ENCODE measurements around the gene NEO1. TPM values are rescaled to one million over a fixed set of nuclear protein-coding genes. Genes with fewer than 3 reads are reported as not detected.

NEO1 gene
- polyA plus RNA-seq, 1 of the 3 experiments (the other 2 are of a cell fraction), result 13.1 TPM

DNA sequence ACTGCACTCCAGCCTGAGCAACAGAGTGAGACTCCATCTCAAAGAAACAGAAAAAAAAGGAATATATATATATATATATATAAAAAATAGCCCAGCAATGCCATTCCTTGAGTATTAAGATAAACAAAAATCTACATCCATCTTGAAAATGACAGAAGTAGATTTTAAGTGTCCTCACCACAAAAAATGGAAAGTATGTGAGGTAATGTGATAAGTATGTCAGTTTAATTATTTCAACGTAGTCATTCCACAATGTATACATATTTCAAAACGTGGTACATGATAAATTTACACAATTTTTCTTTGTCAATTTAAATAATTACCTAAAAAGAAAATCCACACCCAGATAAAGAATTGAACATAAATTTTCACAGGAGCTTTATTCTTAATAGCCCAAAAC is 261.6 kb downstream of the NEO1 start:
- no peak overlapping the region for H2AFZ ChIP-seq (ENCODE audit: low read depth)
- H4K20me1 ChIP-seq (ENCODE audit: insufficient read depth), result no peaks in the 10 kb centered on the region
- no peak overlapping the region for H3K9ac ChIP-seq
- H3K27ac ChIP-seq (ENCODE audit: low read depth in 2 of 2, low read length in 1 of 2), result no peak overlapping the region
- no peak overlapping the region for H3K4me2 ChIP-seq
- no peaks in the 10 kb centered on the region for H3F3A ChIP-seq (replicated peaks; ENCODE audit: insufficient read depth)
- TF ChIP-seq RCOR1 (IDR thresholded peaks at IDR 0.05; ENCODE audit: low read length), result no peak
- no peak for TF ChIP-seq FOXM1 (IDR thresholded peaks at IDR 0.05; ENCODE audit: low read depth)
- TF ChIP-seq TAF1 (IDR thresholded peaks at IDR 0.05; ENCODE audit: borderline replicate concordance, low read depth, low read length), result no peak
- no peak for TF ChIP-seq JUND (IDR thresholded peaks at IDR 0.05)
- no peak for TF ChIP-seq FOXJ3 (CRISPR knock-in tag; IDR thresholded peaks at IDR 0.05)
- TF ChIP-seq EZH2phosphoT487 (IDR thresholded peaks at IDR 0.05; ENCODE audit: borderline replicate concordance, low read depth), result no peak
- no peak for TF ChIP-seq TEAD4 (IDR thresholded peaks at IDR 0.05; ENCODE audit: borderline replicate concordance, insufficient read depth)
- TF ChIP-seq EP300 (IDR thresholded peaks at IDR 0.05; ENCODE audit: borderline replicate concordance in 1 of 2, low read depth in 1 of 2, low read length in 1 of 2), result no peak
- TF ChIP-seq SIN3A (IDR thresholded peaks at IDR 0.05; ENCODE audit: borderline replicate concordance, low read depth, low read length), result no peak
- H3K9me3 ChIP-seq, result no peaks in the 10 kb centered on the region
- ChIA-PET CTCF (interaction anchor here (1.0 kb wide), 1 partner anchor 9 kb away, joined by 5 read pairs; no protein-coding TSS in a partner anchor), POLR2A (no interaction called here)
- WGBS (ENCODE audit: low lambda C conversion rate), result 62% methylated on average over 2 of the region's 2 CpGs
- no peaks in the 10 kb centered on the region for H3K36me3 ChIP-seq (replicated peaks in 1 of 2; ENCODE audit: control insufficient read depth in 1 of 2, insufficient read depth in 2 of 2, low read length in 1 of 2)
- no peak for DNase-seq
- peaks cover 0 to 2% of the 10 kb centered on the region in 2 experiments; a peak in 1 of 4 replicates for H3K4me1 ChIP-seq (ENCODE audit: control insufficient read depth in 1 of 2, insufficient read depth in 2 of 2, low read depth in 1 of 2, low read length in 1 of 2)
- no peaks in the 10 kb centered on the region for H3K9me2 ChIP-seq
- H3K27me3 ChIP-seq (ENCODE audit: insufficient read depth), result no peaks in the 10 kb centered on the region
- no peaks in the 10 kb centered on the region for H3K79me2 ChIP-seq (ENCODE audit: insufficient read depth)
- H3K4me3 ChIP-seq (ENCODE audit: low read depth in 2 of 2, low read length in 1 of 2), result no peak overlapping the region

DNA sequence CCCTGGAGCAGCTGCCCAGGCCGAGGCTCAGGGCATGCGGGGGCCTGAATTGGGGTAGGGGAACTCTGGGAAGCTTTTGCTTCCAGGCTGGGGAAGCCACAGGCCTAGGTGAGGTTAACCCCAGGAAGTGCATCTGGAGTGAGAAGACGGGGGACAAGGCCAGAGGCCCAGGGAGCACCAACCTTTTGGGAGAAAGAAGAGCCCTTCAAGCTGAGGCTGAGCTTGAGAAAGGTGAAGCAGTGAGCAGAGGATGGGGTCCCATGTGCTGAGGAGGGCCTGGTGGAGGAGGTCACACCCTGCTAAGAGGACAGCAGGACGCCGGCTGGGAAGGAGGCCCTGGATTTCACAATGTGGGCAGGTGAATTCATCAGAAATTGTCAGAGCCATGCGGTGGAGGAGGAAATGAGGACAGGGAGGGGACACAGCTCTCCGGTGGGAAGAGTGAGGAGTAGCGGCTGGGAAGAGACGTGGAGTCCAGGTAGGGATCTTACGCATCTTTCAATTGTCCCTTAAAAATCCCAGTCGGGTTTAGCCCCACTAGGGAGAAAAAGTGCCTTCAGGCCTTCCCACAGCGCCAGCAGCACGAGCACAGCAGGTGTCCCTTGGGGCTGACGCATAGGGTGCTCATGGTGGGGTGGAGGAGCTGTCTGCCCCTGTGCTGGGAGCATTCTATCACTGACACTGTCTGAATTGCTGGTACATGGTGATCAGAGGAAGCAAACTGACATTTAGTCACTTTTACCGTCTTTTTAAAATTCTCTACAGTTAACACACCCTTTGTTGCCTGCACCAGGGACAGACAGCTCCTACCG is 265.6 kb downstream of the NEO1 start:
- WGBS (ENCODE audit: low lambda C conversion rate), result 85% methylated on average over 16 of the region's 16 CpGs
- H2AFZ ChIP-seq (ENCODE audit: low read depth), result no peak overlapping the region
- no peaks in the 10 kb centered on the region for H3K79me2 ChIP-seq (ENCODE audit: insufficient read depth)
- H4K20me1 ChIP-seq (ENCODE audit: insufficient read depth), result no peaks in the 10 kb centered on the region
- CTCF ChIA-PET, result interaction anchor here (0.9 to 2.2 kb wide), 7 partner anchors 17 to 387 kb away, joined by 3 to 8 read pairs (median 4); no protein-coding TSS in a partner anchor
- H3F3A ChIP-seq (replicated peaks; ENCODE audit: insufficient read depth), result no peaks in the 10 kb centered on the region
- TF ChIP-seq TEAD4 (IDR thresholded peaks at IDR 0.05; ENCODE audit: borderline replicate concordance, insufficient read depth), result no peak
- H3K27ac ChIP-seq (ENCODE audit: low read depth in 2 of 2, low read length in 1 of 2), result no peak overlapping the region
- peaks cover 0 to 2% of the 10 kb centered on the region in 2 experiments; a peak in 1 of 4 replicates for H3K4me1 ChIP-seq (ENCODE audit: control insufficient read depth in 1 of 2, insufficient read depth in 2 of 2, low read depth in 1 of 2, low read length in 1 of 2)
- peak; percentile 9 for DNase-seq
- H3K9ac ChIP-seq, result no peak overlapping the region
- H3K9me3 ChIP-seq, result no peaks in the 10 kb centered on the region
- H3K36me3 ChIP-seq (replicated peaks in 1 of 2; ENCODE audit: control insufficient read depth in 1 of 2, insufficient read depth in 2 of 2, low read length in 1 of 2), result no peaks in the 10 kb centered on the region
- H3K9me2 ChIP-seq, result no peaks in the 10 kb centered on the region
- POLR2A ChIA-PET, result no interaction called here
- no peaks in the 10 kb centered on the region for H3K27me3 ChIP-seq (ENCODE audit: insufficient read depth)
- no peak overlapping the region for H3K4me3 ChIP-seq (ENCODE audit: low read depth in 2 of 2, low read length in 1 of 2)
- H3K4me2 ChIP-seq, result no peak overlapping the region
